ENCODE results near the gene HIVEP3.

HIVEP3 gene

GRCh38 chr1:41583658-41584547 lies 334.8 kb downstream of the HIVEP3 start:
- no peak for DNase-seq (ENCODE audit: low read depth in 2 of 2)

DNA sequence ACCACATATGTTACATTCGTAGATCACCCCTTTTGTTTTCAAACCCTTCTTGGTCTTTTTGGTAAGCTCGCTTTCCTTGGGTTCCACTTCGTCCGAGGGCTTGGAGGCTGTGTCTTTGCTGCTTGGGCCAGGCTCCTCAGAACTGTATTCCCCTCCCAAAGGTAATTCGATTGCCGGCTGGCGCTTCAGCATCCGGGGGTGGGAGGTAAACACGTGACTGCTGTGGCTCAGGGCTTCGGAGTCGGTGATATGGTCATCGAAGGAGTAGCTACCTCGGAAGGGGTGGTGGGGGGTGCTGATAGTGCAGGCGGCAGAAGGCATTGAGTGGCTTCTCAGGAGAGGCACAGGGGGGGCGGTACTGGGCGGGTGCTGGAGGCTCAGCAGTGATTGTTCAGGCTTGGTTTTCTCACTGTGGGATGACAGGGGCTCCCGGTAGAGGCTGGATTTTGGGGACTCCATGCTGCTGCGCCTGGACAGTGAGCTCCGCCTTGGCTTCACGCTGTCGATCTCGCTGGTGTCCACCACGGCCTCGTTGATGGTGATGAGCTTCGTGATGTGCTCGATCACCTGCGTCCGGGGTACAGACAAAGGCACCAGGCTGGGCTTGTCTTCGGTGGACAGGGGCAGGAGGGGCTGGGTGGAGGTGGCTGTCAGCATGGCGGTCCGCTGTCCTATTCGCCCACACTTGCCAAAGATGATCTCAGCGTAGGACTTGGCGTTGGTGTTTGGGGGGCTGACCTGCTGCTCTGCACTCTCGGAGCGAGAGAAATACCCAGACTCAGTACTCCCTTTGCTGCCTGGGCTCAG lies 335.7 kb downstream of the HIVEP3 start:
- no peak for DNase-seq (ENCODE audit: low read depth in 2 of 2)

DNA sequence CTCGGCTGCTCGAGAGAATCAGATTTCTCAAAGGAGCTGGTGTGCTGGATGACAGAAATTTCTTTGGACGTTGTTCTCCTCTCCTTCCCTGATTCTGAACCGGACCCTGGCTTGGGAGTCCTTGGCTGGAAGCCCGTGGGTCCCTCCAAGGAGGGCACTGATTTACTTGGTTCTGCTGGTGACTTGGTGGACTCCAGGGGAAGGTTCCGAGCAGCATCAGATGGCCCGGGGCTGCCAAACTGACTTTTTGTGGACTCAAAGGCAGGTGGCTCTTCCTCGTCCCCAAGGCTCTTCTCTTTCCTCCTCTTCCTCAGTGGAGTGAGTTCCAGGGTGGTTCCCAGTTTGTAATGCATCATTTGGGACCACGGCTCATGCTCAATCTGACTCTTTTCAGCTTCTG lies 336.4 kb downstream of the HIVEP3 start:
- DNase-seq (ENCODE audit: low read depth in 2 of 2), result no peak

DNA sequence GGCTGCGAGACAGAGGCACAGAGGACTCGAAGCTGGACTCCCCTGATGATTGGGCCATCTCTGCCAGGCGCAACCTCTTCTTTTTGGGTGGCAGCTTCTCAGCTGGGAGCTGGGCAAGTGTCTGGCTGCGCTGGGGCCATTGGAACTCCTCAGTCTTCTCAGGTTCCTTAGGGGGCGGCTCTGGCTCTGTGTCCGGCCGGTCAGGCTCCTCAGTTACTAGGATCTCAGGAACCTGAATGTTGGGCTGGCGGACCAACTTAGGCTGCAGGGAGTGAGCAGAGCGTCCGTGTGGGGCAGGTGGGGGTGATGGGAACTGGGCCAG lies 336.8 kb downstream of the HIVEP3 start:
- DNase-seq (ENCODE audit: low read depth in 2 of 2), result no peak

GRCh38 chr1:41581216-41582003 lies 337.3 kb downstream of the HIVEP3 start:
- no peak for DNase-seq (ENCODE audit: low read depth in 2 of 2)

- no peak for DNase-seq (ENCODE audit: low read depth in 2 of 2)
These were observed 338.1 kb downstream of the HIVEP3 start for GRCh38 chr1:41580520-41581172.

GRCh38 chr1:41580021-41580420 lies 338.7 kb downstream of the HIVEP3 start:
- DNase-seq (ENCODE audit: low read depth in 2 of 2), result no peak

DNA sequence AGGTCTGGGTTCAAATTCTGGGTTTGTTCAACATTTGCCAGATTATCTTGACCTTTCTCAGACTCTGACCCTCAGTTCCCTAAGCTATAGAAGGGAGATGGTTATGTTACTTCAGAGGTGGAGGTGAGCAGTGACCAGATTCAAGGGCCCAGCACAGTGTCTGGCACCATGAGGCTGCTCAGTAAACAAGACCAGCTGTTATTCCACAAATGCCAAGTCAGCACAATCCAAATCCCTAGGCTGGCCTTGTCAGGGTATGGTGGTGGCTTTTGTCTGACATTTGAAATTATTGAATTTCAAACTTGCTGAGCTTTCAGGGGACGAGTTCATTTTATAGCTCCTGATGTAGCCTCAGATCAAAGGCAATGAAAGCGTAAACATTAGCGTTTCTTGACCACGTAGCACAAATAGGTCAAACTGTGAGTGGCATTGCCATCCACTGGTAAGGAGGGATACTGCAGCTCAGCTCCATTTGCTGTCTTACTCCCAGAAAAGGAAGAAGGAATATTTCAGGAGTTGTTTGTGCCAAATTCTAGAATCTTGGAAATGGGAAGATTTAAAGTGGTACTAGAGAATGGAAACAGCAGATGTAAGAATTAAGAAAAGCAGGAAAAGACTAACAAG lies 339.9 kb downstream of the HIVEP3 start:
- no peak for DNase-seq (ENCODE audit: low read depth in 2 of 2)

- DNase-seq (ENCODE audit: low read depth in 2 of 2), result peak; percentile 12 to 17
These were observed 342.1 kb downstream of the HIVEP3 start for GRCh38 chr1:41576620-41577019.

DNA sequence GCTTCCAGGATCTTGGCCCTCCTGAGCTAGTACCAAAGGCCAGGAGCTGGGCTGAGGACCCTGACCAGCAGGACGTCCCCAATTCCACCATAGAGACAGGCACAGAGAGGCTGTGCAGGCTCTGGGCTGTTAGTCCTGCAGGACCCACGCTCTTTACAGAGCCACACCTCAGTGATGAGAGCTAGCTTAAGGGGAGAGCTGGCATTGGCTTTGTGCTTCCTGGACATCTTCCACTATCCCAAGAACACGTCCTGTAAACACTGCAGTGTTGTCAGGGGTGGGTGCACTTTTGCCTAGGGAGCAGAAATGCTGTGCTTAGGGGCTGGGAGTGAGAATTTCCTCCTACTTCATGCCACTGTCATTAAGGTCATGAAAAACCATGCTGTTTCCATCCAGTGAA lies 342.5 kb downstream of the HIVEP3 start:
- no peak for DNase-seq (ENCODE audit: low read depth in 2 of 2)

GRCh38 chr1:41574842-41575241 lies 343.9 kb downstream of the HIVEP3 start:
- DNase-seq (ENCODE audit: low read depth in 2 of 2), result no peak

GRCh38 chr1:41573785-41574713 lies 344.7 kb downstream of the HIVEP3 start:
- DNase-seq (ENCODE audit: low read depth in 2 of 2), result peak; percentile 68 to 72

DNA sequence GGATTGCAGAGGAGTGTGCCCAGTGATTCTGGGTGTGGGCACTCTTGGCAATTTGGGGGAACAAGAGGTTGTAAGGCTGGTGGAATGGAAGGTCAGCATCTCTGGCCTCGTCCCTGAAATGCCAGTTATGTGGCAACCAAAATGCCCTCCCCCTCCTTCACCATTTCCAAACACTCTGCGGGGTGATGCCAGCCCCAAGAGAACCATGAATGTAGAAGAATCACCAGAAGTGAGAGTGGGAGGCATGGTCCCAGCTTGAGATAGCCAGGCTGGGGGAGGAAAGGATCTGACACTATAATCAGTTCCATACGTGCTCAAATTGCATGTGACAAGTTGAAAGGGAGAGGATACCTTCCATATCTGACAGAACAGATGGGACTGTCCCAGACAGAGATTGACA lies 345.5 kb downstream of the HIVEP3 start:
- peak in 1 of 2 experiments; percentile 4 for DNase-seq (ENCODE audit: low read depth in 2 of 2)

- DNase-seq (ENCODE audit: low read depth in 2 of 2), result no peak
These were observed 346.5 kb downstream of the HIVEP3 start for GRCh38 chr1:41572224-41572623.

GRCh38 chr1:41571041-41571440 lies 347.7 kb downstream of the HIVEP3 start:
- no peak for DNase-seq (ENCODE audit: low read depth in 2 of 2)

DNA sequence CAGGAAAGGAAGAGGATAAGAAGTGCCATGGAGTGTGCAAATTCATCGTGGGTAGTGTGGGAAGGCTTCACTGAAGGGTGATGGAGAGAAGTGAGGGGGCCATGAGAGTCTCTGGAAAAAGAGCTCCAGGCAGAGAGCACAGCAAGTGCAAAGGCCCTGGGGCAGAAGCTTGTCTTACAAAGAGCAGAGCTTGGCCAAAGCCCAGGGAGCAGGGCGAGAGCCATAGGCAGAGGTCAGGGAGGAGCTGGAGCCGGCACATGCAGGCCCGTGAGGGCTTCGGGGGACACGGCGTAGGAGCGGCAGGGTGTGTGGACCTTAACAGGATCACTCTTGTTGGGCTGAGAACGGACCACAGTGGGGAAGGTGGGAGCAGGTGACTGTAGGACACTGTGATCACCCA lies 350.5 kb downstream of the HIVEP3 start:
- no peak for DNase-seq (ENCODE audit: low read depth in 2 of 2)

GRCh38 chr1:41566969-41567368 lies 351.8 kb downstream of the HIVEP3 start:
- no peak for DNase-seq (ENCODE audit: low read depth in 2 of 2)

GRCh38 chr1:41566274-41566885 lies 352.3 kb downstream of the HIVEP3 start:
- DNase-seq (ENCODE audit: low read depth in 2 of 2), result no peak

DNA sequence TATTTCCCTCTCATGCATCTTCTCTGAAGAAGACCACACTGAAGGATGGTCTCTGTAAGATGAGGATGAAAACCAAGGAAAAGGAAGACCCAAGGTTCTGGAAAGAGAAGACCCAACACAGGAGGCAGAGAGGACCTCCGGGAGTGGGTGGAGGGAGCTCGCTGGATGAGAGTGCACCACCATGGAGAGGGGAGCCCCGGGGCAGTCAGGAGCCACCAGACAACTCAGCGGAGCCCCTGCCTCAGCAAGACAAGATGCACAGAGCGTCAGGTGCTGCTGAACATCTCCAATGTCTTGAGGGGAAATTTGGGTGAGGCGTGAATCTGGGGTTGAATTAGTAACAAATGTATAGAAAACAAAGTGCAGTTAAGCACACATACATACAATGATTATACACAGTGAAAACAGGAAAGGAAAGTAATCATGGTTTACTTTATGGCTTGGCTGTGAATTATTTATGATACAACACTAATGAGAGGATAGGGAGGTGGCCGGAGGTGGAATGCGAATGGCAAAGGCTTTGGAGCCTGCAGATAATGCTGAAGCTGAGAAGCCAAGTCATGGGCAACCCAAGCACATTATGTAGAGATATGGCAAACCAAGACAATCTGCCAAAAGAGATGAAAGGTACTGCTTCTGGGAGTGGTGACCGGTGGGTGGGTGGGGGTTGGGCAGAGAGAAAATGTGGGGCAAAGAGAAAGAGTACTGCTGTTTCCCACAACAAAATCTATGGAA lies 353.8 kb downstream of the HIVEP3 start:
- DNase-seq (ENCODE audit: low read depth in 2 of 2), result no peak

Measured in fibroblast of skin of left quadriceps (primary cell).